Kidney glomerular epithelial cell (primary cell): ENCODE measurements around the gene SOX12.
"Not testable (repeated sequence)": the region's sequence is repeated elsewhere in the genome, so short reads cannot be mapped to it uniquely, and the experiment has no call there.

ENCODE experiments used
- DNase-seq: peaks from one replicate; lab custom pipeline; 2025; lab: John Stamatoyannopoulos, UW

Gene SOX12

DNA sequence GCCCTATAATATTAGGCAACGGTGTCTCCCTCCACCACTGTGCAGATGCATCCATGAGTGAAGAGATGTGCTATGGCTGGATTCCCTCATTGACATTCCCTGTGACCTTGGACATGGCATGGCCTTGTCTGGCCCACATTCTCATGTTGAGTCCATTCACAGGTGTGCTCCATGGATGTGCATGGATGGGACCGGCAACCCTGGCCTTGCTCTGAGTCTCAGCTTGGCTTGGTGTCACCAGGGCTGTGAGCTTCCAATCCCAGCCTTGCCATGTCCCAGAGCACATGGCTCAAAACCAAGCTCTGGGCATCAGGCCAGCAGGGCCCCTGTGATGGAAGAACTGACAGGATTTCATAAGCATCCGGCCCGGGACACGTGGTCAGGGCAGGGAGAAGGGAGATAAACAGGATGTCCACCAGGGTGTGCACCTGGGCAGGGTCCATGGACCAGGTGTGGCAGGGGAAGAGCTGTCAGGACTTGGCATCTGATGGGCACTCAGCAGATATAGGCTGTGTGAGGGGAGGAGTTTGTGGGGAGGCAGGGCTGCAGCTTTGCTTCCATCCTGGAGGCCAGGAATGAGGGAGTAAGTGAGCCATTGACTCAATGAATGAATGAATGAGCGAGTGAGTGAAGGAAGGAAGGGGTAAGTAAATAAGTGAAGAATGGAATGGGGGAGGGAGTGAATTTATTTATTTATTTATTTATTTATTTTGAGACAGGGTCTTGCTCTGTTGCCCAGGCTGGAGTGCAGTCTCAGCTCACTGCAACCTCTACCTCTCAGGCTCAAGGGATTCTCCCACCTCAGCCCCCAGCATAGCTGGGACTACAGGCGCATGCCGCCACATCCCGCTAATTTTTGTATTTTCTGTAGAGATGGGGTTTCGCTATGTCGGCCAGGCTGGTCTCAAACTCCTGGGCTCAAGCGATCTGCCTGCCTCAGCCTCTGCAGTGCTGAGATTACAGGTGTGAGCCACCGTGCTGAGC is 37.2 kb downstream of the SOX12 start:
- peak; percentile 21 for DNase-seq

DNA sequence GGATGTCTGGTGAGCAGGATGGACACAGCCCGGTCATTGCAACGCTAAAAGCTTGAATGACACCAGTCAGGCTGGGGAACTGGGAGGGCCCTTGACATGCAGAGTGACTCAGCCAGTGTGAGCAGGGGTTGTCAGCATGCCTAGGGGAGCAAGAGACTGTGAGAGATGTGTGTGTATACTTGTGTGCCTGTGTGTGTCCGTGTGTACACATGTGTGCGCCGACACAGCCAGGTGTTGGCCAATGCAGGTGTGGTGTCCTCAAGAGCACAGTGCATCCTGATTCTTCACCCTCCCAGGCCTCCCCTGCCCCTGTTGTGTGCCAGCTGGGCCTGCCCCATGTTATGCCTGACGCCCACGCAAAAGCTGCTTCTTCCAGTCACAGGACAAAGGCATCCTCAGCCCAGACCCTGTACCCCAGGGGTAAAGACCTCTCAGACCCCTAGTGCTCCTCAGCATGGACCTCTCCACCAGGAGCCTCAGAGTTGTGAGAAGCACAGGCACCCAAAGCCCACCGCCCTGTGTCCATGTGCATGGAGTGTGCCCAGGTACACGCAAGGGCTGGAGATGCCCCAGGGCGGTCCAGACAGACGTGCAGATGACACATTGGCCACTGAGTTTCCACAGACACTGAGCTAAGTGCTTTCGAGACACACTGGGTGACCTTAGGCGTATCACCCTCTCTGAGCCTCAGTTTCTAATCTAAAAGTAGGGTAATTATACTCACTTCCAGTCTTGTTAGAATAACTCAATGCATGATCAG is 38.1 kb downstream of the SOX12 start:
- DNase-seq, result no peak

DNA sequence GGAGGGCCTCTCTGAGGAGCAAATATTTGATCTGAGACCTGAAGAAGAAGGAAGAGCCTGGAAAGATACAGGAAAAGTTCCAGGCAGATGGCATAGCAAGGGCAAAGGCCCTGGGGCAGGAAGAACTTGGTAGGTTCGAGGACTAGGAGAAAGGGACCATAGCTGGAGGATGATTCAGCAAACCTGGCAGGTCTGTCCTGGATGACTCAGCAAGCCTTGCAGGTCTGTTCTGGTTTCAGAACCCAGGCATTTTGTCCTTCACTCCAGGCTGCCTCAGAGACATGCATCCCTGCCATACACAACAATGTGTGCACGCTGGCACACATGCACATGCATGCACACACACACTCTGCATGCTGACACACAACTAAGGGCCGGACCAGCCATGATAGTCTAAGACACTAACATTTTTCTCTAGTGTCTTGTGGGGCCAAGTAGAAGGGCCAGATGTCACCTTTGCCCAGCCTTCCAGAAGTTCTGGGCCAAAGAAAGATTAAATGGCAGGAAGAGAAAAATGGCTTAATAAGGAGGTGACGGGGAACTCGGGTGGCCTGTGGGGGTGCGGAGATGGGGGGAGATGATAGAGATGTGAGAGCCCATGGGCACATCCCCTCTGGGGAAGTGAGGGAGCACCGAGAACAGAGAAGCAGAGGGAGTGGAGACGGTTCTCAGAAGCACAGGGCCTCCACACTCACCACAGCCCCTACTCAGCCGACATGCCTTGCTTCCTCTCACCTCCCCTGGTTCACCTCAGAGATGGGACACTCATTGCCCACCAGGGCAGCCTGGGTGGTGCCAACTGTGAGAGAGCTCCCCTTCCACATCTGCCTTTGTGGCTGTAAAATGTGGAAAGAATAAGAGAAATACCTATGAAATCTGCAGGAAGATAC is 39.8 kb downstream of the SOX12 start:
- DNase-seq, result no peak

DNA sequence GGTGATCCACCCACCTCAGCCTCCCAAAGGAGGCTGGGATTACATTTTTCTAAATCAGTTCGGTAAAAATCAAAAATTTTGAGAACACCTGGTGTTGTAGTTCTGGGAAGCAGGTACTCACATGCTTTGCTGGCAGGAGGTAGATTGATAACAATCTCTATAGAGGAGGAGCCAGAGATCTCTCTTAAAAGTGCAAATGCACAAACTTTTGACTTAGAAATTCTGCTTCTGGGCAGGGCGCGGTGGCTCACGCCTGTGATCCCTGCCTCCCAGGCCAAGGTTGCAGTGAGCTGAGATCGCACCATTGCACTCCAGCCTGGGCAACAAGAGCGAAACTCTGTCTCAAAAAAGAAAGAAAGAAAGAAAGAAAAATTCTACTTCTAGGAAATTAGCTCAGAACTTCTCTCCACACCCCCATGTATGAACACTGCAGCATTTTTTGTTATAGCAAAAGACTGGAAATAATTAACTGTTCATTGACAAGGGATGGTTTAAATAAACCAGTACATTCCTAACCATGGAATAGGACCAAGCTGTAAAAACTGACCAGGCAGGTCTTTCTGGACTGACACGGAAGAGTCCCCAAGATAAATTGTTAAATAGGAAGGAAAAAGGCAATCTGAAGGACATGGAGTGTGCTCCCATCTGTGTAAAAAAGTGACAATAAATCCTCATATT is 40.8 kb downstream of the SOX12 start:
- DNase-seq, result no peak

DNA sequence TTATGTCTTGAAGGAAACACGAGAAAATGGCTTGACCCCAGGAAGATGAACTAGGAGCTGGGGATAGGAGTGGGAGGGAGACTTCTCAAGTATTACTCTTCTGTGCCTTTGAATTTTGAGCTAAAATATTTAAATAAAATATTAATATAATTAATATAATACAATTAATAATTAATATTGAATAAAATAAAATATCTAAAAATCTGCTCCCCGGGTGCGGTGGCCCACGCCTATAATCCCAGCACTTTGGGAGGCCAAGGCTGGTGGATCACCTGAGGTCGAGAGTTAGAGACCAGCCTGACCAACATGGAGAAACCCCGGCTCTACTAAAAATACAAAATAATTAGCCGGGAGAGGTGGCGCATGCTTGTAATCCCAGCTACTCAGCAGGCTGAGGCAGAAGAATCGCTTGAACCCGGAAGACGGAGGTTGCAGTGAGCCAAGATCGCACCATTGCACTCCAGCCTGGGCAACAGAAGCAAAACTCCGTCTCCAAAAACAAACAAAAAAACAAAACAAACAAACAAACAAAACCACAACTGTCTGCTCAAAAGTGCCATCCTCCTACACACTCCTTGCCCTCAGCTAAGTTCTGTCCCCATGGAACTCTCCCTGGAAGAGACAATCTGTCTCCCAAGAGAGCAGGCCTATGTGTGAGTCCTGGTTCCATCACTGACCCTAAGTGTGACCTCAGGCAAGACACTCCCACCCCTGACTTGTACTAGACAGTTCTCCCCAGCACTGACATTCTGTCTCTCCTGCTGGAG is 41.5 kb downstream of the SOX12 start:
- no peak for DNase-seq

DNA sequence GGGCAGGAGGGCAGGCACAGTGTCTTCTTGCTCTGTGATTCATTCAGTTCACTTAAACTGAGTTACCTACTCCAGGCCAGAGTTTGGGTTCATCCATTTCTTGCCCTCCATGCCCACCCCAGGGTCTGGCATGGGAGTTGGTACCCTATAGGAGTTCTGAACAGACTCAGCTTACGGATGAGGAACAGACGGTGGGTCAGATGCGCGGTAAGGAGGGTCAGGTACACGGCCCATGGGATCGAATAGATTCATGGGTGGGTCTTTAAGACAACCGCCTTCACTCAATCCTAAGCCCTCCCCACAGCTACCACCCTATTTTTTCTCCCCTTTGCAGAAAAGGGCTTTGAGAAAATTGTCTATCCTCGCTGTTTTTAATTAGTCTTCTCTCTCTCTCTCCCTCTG is 42.1 kb downstream of the SOX12 start:
- DNase-seq, result no peak

DNA sequence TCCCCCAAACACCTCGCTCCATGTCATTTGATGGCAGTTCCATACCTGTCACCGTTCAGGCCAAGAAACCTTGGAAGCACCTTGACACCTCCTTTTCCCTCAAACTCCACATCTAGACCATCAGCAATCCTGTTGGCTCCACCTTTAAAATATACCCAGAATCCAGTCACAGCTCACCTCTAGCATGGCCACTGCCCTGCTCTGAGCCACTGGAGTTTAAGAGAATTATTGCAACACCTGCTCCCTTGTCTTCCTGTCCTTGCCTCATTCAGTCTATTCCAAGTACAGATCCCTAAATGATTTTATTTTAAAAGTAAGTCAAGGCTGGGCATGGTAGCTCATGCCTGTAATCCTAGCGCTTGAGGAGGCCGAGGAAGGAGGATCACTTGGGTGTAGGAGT is 43.6 kb downstream of the SOX12 start:
- DNase-seq, result no peak

DNA sequence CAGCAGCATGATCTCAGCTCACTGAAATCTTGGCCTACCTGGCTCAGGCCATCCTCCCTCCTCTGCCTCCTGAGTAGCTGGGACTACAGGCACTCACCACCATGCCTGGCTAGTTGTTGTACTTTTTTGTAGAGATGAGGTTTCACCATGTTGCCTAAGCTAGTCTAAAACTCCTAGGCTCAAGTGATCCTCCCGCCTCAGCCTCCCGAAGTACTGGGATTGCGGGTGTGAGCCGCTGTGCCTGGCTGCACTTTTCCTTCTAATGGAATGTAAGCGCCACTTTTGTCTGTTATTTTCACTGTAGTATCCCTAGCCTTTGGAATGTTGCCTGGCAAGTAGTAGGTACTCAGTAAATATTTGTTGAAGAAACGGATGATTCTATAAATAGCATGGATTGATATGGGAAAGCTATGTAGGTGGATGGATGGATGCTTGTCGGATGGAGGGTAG is 44.8 kb downstream of the SOX12 start:
- DNase-seq, result no peak

DNA sequence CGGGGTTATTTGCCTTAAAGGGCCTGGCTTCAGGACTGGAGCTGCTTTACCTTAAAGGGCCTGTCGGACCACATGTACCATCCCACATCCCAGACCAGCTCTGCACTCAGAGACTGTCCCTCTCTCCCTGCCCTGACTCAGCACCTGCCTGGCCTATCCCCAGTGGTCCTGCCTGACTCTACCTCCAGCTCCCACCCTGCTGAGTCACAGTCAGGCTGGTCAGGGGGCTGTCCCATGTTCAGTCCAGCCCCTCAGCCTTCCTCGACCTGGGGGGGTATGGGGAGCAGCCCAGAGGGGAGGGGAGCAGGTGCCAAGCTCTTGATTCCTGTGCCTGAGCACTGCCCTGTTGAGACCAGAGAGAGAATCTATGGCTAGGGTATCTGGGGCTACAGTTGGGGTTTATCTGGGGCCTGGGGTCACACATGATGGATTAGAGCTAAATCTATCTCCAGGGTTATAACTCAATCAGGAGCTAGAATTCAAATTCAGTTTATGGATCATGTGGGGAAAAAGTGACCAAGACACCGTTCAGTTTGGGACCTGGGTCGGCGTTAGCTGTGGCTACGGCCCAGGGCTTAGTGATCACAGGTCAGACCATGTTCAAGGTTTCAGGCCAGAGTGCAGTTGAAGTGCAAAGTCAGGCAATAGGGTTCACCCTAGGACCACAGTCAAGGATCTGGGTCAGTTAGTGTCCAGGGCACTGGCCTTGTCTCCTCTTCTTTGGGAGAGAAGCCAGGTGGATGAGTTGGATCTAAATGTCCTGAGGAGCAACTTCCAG is 45.8 kb downstream of the SOX12 start:
- no peak for DNase-seq

DNA sequence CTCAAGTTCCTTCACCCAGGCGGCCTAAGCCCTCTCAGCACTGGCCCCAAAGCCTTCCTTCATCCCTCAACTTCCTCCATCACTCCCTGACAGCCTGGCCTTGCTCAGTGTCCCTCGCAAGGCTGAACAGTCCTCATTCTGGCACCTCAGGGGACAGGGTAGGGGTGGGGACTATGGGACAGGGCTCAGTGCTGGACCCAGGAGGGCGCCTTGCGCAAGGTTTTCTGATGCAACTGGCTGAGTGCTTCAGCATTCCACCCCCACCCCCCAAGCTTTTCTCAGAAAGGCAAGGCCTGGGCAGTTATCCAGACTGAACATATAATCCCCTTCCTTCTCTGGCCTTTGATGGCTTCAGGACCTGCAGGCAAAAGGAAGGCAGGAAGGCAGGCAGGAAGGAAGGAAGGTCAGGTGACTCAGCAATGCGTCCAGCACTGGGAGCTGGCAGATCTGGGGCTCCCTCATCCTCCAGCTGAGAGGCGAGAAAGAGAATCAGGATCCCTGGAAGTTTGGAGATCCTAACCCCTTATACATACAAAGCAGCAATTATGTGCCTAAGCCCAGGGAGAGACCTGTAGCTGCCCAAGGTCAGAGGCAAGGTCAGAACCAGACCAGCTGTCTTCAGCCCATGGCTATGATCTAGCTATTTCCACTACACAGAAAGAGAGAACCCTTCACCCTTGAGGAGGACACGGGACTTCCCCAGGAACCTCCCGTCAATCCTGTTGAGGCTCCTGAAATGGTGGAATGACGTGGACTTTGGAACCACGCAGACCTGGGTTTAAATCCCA is 46.6 kb downstream of the SOX12 start:
- no peak for DNase-seq

DNA sequence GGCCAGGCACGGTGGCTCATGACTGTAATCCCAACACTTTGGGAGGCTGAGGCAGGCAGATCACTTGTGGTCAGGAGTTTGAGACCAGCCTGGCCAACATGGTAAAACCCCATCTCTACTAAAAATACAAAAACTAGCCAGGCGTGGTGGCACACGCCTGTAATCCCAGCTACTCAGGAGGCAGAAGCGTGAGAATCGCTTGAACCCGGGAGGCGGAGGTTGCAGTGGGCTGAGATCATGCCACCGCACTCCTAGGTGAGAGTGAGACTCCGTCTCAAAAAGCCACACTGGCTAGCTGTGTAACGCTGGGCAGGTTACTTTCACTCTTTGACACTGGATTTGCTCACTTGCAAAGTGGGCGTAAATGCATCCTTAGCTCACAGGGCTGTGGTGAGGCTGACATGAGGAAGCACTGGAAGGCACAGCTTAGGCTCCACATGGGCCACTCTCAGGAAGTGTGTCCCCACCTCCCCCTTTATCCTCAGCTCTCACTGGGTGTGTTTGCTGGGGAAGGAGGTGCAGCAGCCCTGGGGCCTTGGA is 47.3 kb downstream of the SOX12 start:
- not testable (repeated sequence) for DNase-seq

DNA sequence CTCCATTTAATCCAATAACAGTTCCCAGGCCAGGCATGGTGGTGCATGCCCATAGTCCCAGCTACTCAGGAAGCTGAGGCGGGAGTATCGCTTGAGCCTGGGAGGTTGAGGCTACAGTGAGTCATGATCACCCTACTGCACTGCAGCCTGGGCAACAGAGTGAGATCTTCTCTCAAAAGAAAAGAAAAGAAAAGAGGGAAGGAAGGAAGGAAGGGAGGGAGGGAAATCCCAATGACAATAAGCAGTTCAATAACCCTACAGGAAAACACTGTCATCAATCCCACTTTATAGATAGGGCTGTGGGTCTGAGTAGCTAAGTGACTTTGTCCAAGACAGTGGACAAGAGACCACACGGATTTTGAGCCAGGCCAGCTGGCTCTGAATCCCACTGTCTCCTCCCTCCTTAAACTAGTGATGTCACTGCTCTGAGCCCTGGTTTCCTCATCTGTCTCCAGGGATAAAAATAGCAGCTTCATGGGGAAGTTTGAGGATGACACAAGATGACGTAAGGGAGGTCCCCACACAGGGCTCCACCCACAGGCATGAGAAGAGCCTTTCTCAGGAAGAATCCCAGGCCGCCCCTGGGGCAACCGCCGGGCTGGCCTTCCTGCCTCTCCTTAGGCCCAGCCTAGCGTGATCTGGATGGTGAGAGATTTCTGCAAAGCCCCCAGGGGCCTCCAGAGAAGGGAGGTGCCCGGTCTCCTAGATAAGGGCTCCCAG is 48.0 kb downstream of the SOX12 start:
- no peak for DNase-seq

DNA sequence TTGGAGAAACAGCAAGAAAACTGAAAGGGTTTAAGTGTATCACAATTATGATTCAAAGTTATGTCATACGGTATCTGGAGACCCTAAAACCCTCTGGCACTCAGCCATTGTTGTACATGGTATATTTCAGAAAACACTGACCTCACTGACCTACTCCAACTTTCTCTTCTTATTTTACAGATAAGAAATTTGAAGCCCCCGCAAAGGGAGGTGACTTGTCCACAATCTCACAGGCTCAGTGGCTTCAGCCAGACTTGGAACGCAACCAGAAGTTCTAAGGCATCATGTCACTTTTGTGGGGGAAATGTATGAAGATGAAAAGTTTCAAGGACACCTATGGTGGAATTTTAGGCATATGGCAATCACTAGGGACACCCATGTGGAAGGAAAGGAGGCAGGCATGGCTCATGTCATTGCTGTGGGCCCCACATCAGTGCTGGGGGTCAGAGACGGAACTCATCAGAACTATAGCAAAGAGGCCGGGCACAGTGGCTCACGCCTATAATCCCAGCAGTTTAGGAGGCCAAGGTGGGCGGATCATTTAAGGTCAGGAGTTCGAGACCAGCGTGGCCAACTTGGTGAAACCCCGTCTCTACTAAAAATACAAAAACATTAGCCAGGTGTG is 50.0 kb downstream of the SOX12 start:
- no peak for DNase-seq

DNA sequence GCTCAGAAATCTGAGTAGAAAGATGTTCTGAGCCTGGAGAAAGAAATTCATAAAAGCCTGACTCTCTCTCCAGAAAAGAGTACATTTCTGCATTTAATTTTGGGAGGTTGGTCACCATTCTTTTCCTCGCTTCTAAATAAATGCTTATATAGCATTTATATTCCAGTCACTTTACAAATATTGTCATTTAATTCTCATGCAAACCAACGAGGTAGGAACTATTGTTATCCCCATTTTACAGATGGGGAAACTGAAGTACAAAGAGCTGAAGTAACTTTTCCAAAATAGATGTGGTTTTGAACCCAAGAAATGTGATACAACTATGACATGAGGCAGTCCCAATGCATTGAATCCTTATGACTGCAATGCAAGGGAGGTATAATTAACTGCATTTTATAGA is 50.7 kb downstream of the SOX12 start:
- DNase-seq, result no peak

DNA sequence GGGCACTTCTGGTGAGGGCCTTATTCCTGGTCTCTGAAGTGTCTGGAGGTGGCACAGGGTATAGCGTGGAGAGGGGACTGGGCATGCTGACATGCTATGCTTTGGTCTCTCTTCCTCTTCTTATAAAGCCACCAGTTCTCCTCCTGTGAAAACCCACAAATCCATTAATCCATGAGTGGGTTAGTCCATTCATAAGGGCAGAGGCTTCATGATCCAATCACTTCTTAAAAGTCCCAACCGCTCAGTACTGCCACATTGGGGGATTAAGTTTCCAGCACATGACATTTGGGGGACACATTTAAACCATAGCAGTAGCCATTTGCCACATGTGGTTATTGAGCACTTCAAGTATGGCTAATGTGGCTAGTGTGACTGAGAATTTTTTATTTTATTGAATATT is 51.4 kb downstream of the SOX12 start:
- DNase-seq, result no peak

DNA sequence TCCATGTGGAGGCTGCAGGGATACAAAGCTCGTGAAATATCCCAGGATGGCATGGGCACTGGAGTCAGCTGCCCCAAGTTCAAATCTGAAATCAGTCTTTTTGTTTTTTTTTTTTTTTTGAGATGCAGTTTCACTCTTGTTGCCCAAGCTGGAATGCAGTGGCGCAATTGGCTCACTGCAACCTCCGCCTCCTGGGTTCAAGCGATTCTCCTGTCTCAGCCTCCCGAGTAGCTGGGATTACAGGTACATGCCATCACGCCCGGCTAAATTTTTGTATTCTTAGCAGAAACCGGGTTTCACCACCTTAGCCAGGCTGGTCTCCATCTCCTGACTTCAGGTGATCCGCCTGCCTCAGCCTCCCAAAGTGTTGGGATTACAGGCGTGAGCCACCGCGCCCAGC is 52.2 kb downstream of the SOX12 start:
- DNase-seq, result not testable (repeated sequence)

DNA sequence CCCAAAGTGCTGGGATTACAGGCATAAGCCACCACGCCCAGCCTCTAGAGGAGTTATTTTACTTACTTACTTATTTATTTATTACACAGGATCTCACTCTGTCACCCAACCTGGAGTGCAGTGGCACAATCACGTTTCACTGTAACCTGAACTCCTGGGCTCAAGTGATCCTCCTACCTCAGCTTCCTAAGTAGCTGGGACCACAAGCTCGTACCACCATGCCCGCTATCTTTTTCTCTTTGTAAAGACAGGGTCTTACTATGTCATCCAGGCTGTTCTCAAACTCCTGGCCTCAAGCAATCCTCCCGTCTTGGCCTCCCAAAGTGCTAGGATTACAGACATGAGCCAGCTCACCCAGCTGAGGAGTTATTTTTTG is 53.6 kb downstream of the SOX12 start:
- no peak for DNase-seq
